ENCODE measurements around the gene CDC14A.

DNA sequence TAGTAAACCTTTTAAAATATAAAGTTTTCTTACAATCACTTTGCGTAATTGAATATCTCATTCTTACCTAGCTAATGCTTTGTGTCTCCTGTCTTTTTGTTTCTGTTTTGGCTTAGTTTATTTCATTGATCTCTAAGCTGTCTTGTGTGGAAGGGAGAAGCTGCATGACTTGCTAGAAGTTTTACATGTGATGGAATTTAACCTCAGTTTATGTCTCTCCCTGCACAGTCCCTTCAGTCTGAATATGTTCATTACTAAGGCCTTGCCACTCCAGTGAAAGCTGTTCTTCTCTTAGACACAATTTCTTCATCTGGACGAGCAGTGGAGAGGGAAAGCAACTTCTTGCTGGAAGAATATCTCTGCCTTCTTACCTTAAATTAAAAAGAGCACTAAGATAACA lies 165.7 kb downstream of the CDC14A start:
- TF ChIP-seq, protein P1, sequence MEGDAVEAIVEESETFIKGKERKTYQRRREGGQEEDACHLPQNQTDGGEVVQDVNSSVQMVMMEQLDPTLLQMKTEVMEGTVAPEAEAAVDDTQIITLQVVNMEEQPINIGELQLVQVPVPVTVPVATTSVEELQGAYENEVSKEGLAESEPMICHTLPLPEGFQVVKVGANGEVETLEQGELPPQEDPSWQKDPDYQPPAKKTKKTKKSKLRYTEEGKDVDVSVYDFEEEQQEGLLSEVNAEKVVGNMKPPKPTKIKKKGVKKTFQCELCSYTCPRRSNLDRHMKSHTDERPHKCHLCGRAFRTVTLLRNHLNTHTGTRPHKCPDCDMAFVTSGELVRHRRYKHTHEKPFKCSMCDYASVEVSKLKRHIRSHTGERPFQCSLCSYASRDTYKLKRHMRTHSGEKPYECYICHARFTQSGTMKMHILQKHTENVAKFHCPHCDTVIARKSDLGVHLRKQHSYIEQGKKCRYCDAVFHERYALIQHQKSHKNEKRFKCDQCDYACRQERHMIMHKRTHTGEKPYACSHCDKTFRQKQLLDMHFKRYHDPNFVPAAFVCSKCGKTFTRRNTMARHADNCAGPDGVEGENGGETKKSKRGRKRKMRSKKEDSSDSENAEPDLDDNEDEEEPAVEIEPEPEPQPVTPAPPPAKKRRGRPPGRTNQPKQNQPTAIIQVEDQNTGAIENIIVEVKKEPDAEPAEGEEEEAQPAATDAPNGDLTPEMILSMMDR (IDR thresholded peaks at IDR 0.05): no peak
- TF ChIP-seq, protein P2, sequence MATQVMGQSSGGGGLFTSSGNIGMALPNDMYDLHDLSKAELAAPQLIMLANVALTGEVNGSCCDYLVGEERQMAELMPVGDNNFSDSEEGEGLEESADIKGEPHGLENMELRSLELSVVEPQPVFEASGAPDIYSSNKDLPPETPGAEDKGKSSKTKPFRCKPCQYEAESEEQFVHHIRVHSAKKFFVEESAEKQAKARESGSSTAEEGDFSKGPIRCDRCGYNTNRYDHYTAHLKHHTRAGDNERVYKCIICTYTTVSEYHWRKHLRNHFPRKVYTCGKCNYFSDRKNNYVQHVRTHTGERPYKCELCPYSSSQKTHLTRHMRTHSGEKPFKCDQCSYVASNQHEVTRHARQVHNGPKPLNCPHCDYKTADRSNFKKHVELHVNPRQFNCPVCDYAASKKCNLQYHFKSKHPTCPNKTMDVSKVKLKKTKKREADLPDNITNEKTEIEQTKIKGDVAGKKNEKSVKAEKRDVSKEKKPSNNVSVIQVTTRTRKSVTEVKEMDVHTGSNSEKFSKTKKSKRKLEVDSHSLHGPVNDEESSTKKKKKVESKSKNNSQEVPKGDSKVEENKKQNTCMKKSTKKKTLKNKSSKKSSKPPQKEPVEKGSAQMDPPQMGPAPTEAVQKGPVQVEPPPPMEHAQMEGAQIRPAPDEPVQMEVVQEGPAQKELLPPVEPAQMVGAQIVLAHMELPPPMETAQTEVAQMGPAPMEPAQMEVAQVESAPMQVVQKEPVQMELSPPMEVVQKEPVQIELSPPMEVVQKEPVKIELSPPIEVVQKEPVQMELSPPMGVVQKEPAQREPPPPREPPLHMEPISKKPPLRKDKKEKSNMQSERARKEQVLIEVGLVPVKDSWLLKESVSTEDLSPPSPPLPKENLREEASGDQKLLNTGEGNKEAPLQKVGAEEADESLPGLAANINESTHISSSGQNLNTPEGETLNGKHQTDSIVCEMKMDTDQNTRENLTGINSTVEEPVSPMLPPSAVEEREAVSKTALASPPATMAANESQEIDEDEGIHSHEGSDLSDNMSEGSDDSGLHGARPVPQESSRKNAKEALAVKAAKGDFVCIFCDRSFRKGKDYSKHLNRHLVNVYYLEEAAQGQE (IDR thresholded peaks at IDR 0.05; ENCODE audit: insufficient read depth in 1 of 2, low read depth in 2 of 2, low read length in 1 of 2): no peak
- no peak for TF ChIP-seq SIN3A (IDR thresholded peaks at IDR 0.05; ENCODE audit: borderline replicate concordance, insufficient read depth, low read depth, low read length)
- no peak for TF ChIP-seq POLR2AphosphoS5 (IDR thresholded peaks at IDR 0.05; ENCODE audit: low read depth, low read length)
